Skeletal muscle satellite cell (primary cell): ENCODE measurements around the gene ECHDC3.
"Not testable (repeated sequence)": the region's sequence is repeated elsewhere in the genome, so short reads cannot be mapped to it uniquely, and the experiment has no call there.

Experiments used
- H3K27me3 ChIP-seq: 2 replicates; pipeline ENCODE4 v1.7.0; 2013; ENCODE audit warnings: low read length; ENCODE audit not compliant: control insufficient read depth, insufficient read depth
- H3K36me3 ChIP-seq: 2 replicates; pipeline ENCODE4 v1.7.0; 2013; ENCODE audit warnings: mild to moderate bottlenecking, control low read depth, low read length; ENCODE audit not compliant: insufficient read depth
- H3K4me1 ChIP-seq: 2 replicates; pipeline ENCODE4 v1.7.0; 2013; ENCODE audit warnings: low read length; ENCODE audit not compliant: control insufficient read depth, insufficient read depth
- H3K4me2 ChIP-seq: 2 replicates; pipeline ENCODE4 v1.7.0; 2013; ENCODE audit warnings: mild to moderate bottlenecking, low read length
- H3K4me3 ChIP-seq: 2 replicates; pipeline ENCODE4 v1.7.0; 2013; ENCODE audit warnings: low read length
- H3K9ac ChIP-seq: 2 replicates; pipeline ENCODE4 v1.7.0; 2013; ENCODE audit warnings: mild to moderate bottlenecking, low read depth, low read length, moderate library complexity
- H3K9me3 ChIP-seq: replicated peaks from 2 replicates; pipeline ENCODE4 v1.7.0; 2013; ENCODE audit warnings: mild to moderate bottlenecking, control low read depth, low read length

ECHDC3 gene

GRCh38 chr10:11719496-11720259 is 22.5 kb upstream of the ECHDC3 start:
- Histone ChIP-seq H3K9me3 (peaks cover 6% of the 10 kb centered on the region), H3K4me2 (no peak overlapping the region), H3K4me1 (no peaks in the 10 kb centered on the region), H3K36me3 (no peaks in the 10 kb centered on the region), H3K9ac (no peak overlapping the region), H3K27me3 (peaks cover 43% of the 10 kb centered on the region), H3K4me3 (no peak overlapping the region)

GRCh38 chr10:11720260-11720741 is 21.9 kb upstream of the ECHDC3 start:
- no peaks in the 10 kb centered on the region for H3K4me1 ChIP-seq
- H3K36me3 ChIP-seq: no peaks in the 10 kb centered on the region
- peaks cover 39% of the 10 kb centered on the region for H3K27me3 ChIP-seq

GRCh38 chr10:11721806-11722205 is 20.4 kb upstream of the ECHDC3 start:
- no peak overlapping the region for H3K4me2 ChIP-seq
- no peak overlapping the region for H3K4me3 ChIP-seq
- peaks cover 1% of the 10 kb centered on the region for H3K9me3 ChIP-seq
- H3K27me3 ChIP-seq: peaks cover 47% of the 10 kb centered on the region
- no peaks in the 10 kb centered on the region for H3K4me1 ChIP-seq
- no peaks in the 10 kb centered on the region for H3K36me3 ChIP-seq
- H3K9ac ChIP-seq: no peak overlapping the region

More at GRCh38 chr10:11720260-11720741, 21.9 kb upstream of the ECHDC3 start:
- no peak overlapping the region for H3K4me3 ChIP-seq
- H3K9me3 ChIP-seq: peaks cover 6% of the 10 kb centered on the region
- no peak overlapping the region for H3K9ac ChIP-seq
- no peak overlapping the region for H3K4me2 ChIP-seq

- no peak overlapping the region for H3K4me3 ChIP-seq
- no peak overlapping the region for H3K9ac ChIP-seq
- H3K4me1 ChIP-seq: no peaks in the 10 kb centered on the region
- H3K27me3 ChIP-seq: peaks cover 51% of the 10 kb centered on the region
- H3K9me3 ChIP-seq: no peaks in the 10 kb centered on the region
- H3K36me3 ChIP-seq: no peaks in the 10 kb centered on the region
- no peak overlapping the region for H3K4me2 ChIP-seq
These were observed 18.8 kb upstream of the ECHDC3 start for GRCh38 chr10:11723359-11723758.

- H3K36me3 ChIP-seq: no peaks in the 10 kb centered on the region
- no peak overlapping the region for H3K9ac ChIP-seq
- H3K27me3 ChIP-seq: peaks cover 44% of the 10 kb centered on the region
- H3K4me1 ChIP-seq: no peaks in the 10 kb centered on the region
- H3K4me2 ChIP-seq: no peak overlapping the region
- H3K9me3 ChIP-seq: no peaks in the 10 kb centered on the region
- no peak overlapping the region for H3K4me3 ChIP-seq
These were observed 17.0 kb upstream of the ECHDC3 start for GRCh38 chr10:11724938-11725776.

- H3K9ac ChIP-seq: no peak overlapping the region
- no peak overlapping the region for H3K4me2 ChIP-seq
These were observed 16.3 kb upstream of the ECHDC3 start for GRCh38 chr10:11725912-11726311.

GRCh38 chr10:11727563-11727962 is 14.6 kb upstream of the ECHDC3 start:
- H3K4me2 ChIP-seq: no peak overlapping the region
- H3K9ac ChIP-seq: no peak overlapping the region
- no peak overlapping the region for H3K4me3 ChIP-seq
- no peaks in the 10 kb centered on the region for H3K4me1 ChIP-seq
- peaks cover 30% of the 10 kb centered on the region for H3K27me3 ChIP-seq
- no peaks in the 10 kb centered on the region for H3K9me3 ChIP-seq
- H3K36me3 ChIP-seq: no peaks in the 10 kb centered on the region

More at GRCh38 chr10:11725912-11726311, 16.3 kb upstream of the ECHDC3 start:
- no peaks in the 10 kb centered on the region for H3K4me1 ChIP-seq
- H3K27me3 ChIP-seq: peaks cover 41% of the 10 kb centered on the region
- H3K4me3 ChIP-seq: no peak overlapping the region
- no peaks in the 10 kb centered on the region for H3K36me3 ChIP-seq
- no peaks in the 10 kb centered on the region for H3K9me3 ChIP-seq

GRCh38 chr10:11728353-11728752 is 13.8 kb upstream of the ECHDC3 start:
- H3K4me2 ChIP-seq: no peak overlapping the region
- no peaks in the 10 kb centered on the region for H3K4me1 ChIP-seq
- H3K27me3 ChIP-seq: peaks cover 29% of the 10 kb centered on the region
- H3K36me3 ChIP-seq: no peaks in the 10 kb centered on the region
- no peak overlapping the region for H3K4me3 ChIP-seq
- no peaks in the 10 kb centered on the region for H3K9me3 ChIP-seq
- no peak overlapping the region for H3K9ac ChIP-seq

GRCh38 chr10:11729790-11730315 is 12.3 kb upstream of the ECHDC3 start:
- Histone ChIP-seq H3K4me3 (no peak overlapping the region), H3K27me3 (peaks cover 19% of the 10 kb centered on the region), H3K9ac (no peak overlapping the region), H3K4me2 (no peak overlapping the region), H3K9me3 (no peaks in the 10 kb centered on the region), H3K4me1 (no peaks in the 10 kb centered on the region), H3K36me3 (no peaks in the 10 kb centered on the region)

GRCh38 chr10:11730779-11731178 is 11.4 kb upstream of the ECHDC3 start:
- Histone ChIP-seq H3K4me3 (no peak overlapping the region), H3K4me2 (no peak overlapping the region), H3K4me1 (no peaks in the 10 kb centered on the region), H3K9me3 (no peaks in the 10 kb centered on the region), H3K27me3 (peaks cover 14% of the 10 kb centered on the region), H3K36me3 (no peaks in the 10 kb centered on the region), H3K9ac (no peak overlapping the region)

GRCh38 chr10:11736767-11737166 is 5.4 kb upstream of the ECHDC3 start:
- not testable (repeated sequence) for H3K36me3 ChIP-seq, H3K4me3 ChIP-seq, H3K9me3 ChIP-seq, H3K9ac ChIP-seq, H3K4me1 ChIP-seq, H3K27me3 ChIP-seq, H3K4me2 ChIP-seq
